HEK293 (cell line): ENCODE results near the gene GUK1.

Experiments used
- CTCF ChIA-PET: fragments of 350-600 bp; formaldehyde crosslinking; extraction: SDS; loops from one replicate; lab custom pipeline; 2021; ENCODE audit warnings: antibody characterized with exemption; lab: Yijun Ruan, JAX
- POLR2A ChIA-PET: fragments of 300-600 bp; formaldehyde crosslinking; extraction: SDS; loops from one replicate; lab custom pipeline; 2020; ENCODE audit warnings: antibody characterized with exemption, inconsistent platforms; lab: Yijun Ruan, JAX
- H3K27ac ChIP-seq: fragments of 200-500 bp; sonication (Bioruptor generic); 2 replicates; pipeline ENCODE4 v1.5.1; 2014; ENCODE audit warnings: low read depth, low read length, control low read depth, inconsistent platforms; ENCODE audit errors: extremely low read depth
- H3K36me3 ChIP-seq, 2 experiments: fragments of 200-500 bp in 1 of 2; sonication (Bioruptor generic) in 1 of 2; 1 replicate in 1 of 2; 2 replicates in 1 of 2; pipeline ENCODE4 v1.5.1; 2014 to 2017; ENCODE audit warnings: inconsistent platforms in 2 of 2, low read length in 2 of 2; ENCODE audit not compliant: control insufficient read depth in 2 of 2, insufficient read depth in 1 of 2
- H3K4me1 ChIP-seq: fragments of 200-500 bp; sonication (Bioruptor generic); 2 replicates; pipeline ENCODE4 v1.5.1; 2014; ENCODE audit warnings: mild to moderate bottlenecking, low read length, inconsistent platforms; ENCODE audit not compliant: control insufficient read depth, insufficient read depth
- H3K4me3 ChIP-seq: 2 replicates; pipeline ENCODE4 v1.5.1; 2011; ENCODE audit warnings: low read depth, mild to moderate bottlenecking, control low read depth, low read length, moderate library complexity
- H3K9me3 ChIP-seq: fragments of 200-500 bp; sonication (Bioruptor generic); 2 replicates; pipeline ENCODE4 v1.5.1; 2014; ENCODE audit warnings: low read depth, low read length, inconsistent platforms; ENCODE audit not compliant: control insufficient read depth, insufficient read depth
- GLI4 ChIP-seq: fragments of 450-650 bp; formaldehyde crosslinking; IDR thresholded peaks from 2 replicates; pipeline ENCODE4 v1.5.1; 2016; ENCODE audit warnings: missing biosample characterization, missing genetic modification characterization
- GLIS1 ChIP-seq: fragments of 450-650 bp; formaldehyde crosslinking; IDR thresholded peaks from 2 replicates; pipeline ENCODE4 v1.5.1; 2016; ENCODE audit warnings: missing biosample characterization, missing genetic modification characterization
- HOXA7 ChIP-seq: sonication (generic); formaldehyde crosslinking; IDR thresholded peaks from 2 replicates; pipeline ENCODE4 v1.8.1; 2022; ENCODE audit warnings: missing genetic modification reagents, borderline replicate concordance
- HOXC10 ChIP-seq: sonication (generic); formaldehyde crosslinking; IDR thresholded peaks from 2 replicates; pipeline ENCODE4 v1.8.1; 2023; ENCODE audit warnings: mild to moderate bottlenecking, missing genetic modification reagents
- KLF8 ChIP-seq: fragments of 450-650 bp; formaldehyde crosslinking; IDR thresholded peaks from 2 replicates; pipeline ENCODE4 v1.5.1; 2016; ENCODE audit warnings: missing biosample characterization, missing genetic modification characterization
- RBAK ChIP-seq: fragments of 450-650 bp; formaldehyde crosslinking; IDR thresholded peaks from 2 replicates; pipeline ENCODE4 v1.5.1; 2016; ENCODE audit warnings: missing biosample characterization, missing genetic modification characterization
- SALL2 ChIP-seq: fragments of 450-650 bp; formaldehyde crosslinking; IDR thresholded peaks from 2 replicates; pipeline ENCODE4 v1.5.0; 2017; ENCODE audit warnings: missing biosample characterization, mild to moderate bottlenecking, missing genetic modification characterization, borderline replicate concordance
- TCF7L2 ChIP-seq: IDR thresholded peaks from 2 replicates; pipeline ENCODE4 v1.6.1; 2011; ENCODE audit warnings: low read depth, mild to moderate bottlenecking, inconsistent platforms, low read length, moderate library complexity, borderline replicate concordance
- ZFP3 ChIP-seq: fragments of 450-650 bp; formaldehyde crosslinking; IDR thresholded peaks from 2 replicates; pipeline ENCODE4 v1.5.1; 2016; ENCODE audit warnings: low read depth, missing biosample characterization, missing genetic modification characterization
- ZFP37 ChIP-seq: fragments of 450-650 bp; formaldehyde crosslinking; IDR thresholded peaks from 2 replicates; pipeline ENCODE4 v1.5.1; 2016; ENCODE audit warnings: missing biosample characterization, missing genetic modification characterization
- ZFP69B ChIP-seq: fragments of 450-650 bp; formaldehyde crosslinking; IDR thresholded peaks from 2 replicates; pipeline ENCODE4 v1.5.1; 2016; ENCODE audit warnings: missing biosample characterization, missing genetic modification characterization
- ZIC2 ChIP-seq: fragments of 450-650 bp; formaldehyde crosslinking; IDR thresholded peaks from 2 replicates; pipeline ENCODE4 v1.5.1; 2016; ENCODE audit warnings: missing biosample characterization, missing genetic modification characterization
- ZNF133 ChIP-seq: fragments of 450-650 bp; formaldehyde crosslinking; IDR thresholded peaks from 2 replicates; pipeline ENCODE4 v1.5.1; 2016; ENCODE audit warnings: missing biosample characterization, missing genetic modification characterization
- ZNF140 ChIP-seq: fragments of 450-650 bp; formaldehyde crosslinking; IDR thresholded peaks from 2 replicates; pipeline ENCODE4 v1.5.1; 2016; ENCODE audit warnings: missing biosample characterization, missing genetic modification characterization
- ZNF169 ChIP-seq: fragments of 450-650 bp; formaldehyde crosslinking; IDR thresholded peaks from 2 replicates; pipeline ENCODE4 v1.5.1; 2016; ENCODE audit warnings: missing biosample characterization, missing genetic modification characterization
- ZNF214 ChIP-seq: fragments of 450-650 bp; formaldehyde crosslinking; IDR thresholded peaks from 2 replicates; pipeline ENCODE4 v1.5.1; 2017; ENCODE audit warnings: missing biosample characterization, mild to moderate bottlenecking, missing genetic modification characterization, borderline replicate concordance
- ZNF324 ChIP-seq: fragments of 450-650 bp; formaldehyde crosslinking; IDR thresholded peaks from 2 replicates; pipeline ENCODE4 v1.5.1; 2016; ENCODE audit warnings: missing biosample characterization, missing genetic modification characterization
- ZNF350 ChIP-seq: fragments of 450-650 bp; formaldehyde crosslinking; IDR thresholded peaks from 2 replicates; pipeline ENCODE4 v1.5.0; 2017; ENCODE audit warnings: missing biosample characterization, mild to moderate bottlenecking, missing genetic modification characterization
- ZNF354C ChIP-seq: fragments of 450-650 bp; formaldehyde crosslinking; IDR thresholded peaks from 2 replicates; pipeline ENCODE4 v1.5.1; 2016; ENCODE audit warnings: missing biosample characterization, missing genetic modification characterization, low read depth, borderline replicate concordance
- ZNF404 ChIP-seq: fragments of 450-650 bp; formaldehyde crosslinking; IDR thresholded peaks from 2 replicates; pipeline ENCODE4 v1.5.1; 2017; ENCODE audit warnings: missing biosample characterization, missing genetic modification characterization
- ZNF426 ChIP-seq: fragments of 450-650 bp; formaldehyde crosslinking; IDR thresholded peaks from 2 replicates; pipeline ENCODE4 v1.5.1; 2017; ENCODE audit warnings: missing biosample characterization, missing genetic modification characterization, mild to moderate bottlenecking, inconsistent platforms, moderate library complexity
- ZNF510 ChIP-seq: fragments of 450-650 bp; formaldehyde crosslinking; IDR thresholded peaks from 2 replicates; pipeline ENCODE4 v1.5.1; 2018; ENCODE audit warnings: mild to moderate bottlenecking, missing genetic modification characterization, missing biosample characterization; ENCODE audit not compliant: insufficient replicate concordance
- ZNF521 ChIP-seq: fragments of 450-650 bp; formaldehyde crosslinking; IDR thresholded peaks from 2 replicates; pipeline ENCODE4 v1.5.1; 2017; ENCODE audit warnings: missing biosample characterization, mild to moderate bottlenecking, missing genetic modification characterization
- ZNF529 ChIP-seq: fragments of 450-650 bp; formaldehyde crosslinking; IDR thresholded peaks from 2 replicates; pipeline ENCODE4 v1.5.1; 2017; ENCODE audit warnings: missing genetic modification characterization, missing biosample characterization; ENCODE audit not compliant: insufficient replicate concordance
- ZNF621 ChIP-seq: fragments of 450-650 bp; formaldehyde crosslinking; IDR thresholded peaks from 2 replicates; pipeline ENCODE4 v1.5.1; 2017; ENCODE audit warnings: missing biosample characterization, missing genetic modification characterization
- ZNF777 ChIP-seq: fragments of 450-650 bp; formaldehyde crosslinking; IDR thresholded peaks from 2 replicates; pipeline ENCODE4 v1.5.1; 2017; ENCODE audit warnings: missing biosample characterization, missing genetic modification characterization, borderline replicate concordance
- ZSCAN30 ChIP-seq: fragments of 450-650 bp; IDR thresholded peaks from 2 replicates; pipeline ENCODE4 v1.5.1; 2018; ENCODE audit warnings: missing biosample characterization, mild to moderate bottlenecking, missing genetic modification characterization, moderate library complexity
- TF ChIP-seq, protein P1 (sequence below): fragments of 450-650 bp; formaldehyde crosslinking; IDR thresholded peaks from 2 replicates; pipeline ENCODE4 v1.5.1; 2016; ENCODE audit warnings: missing biosample characterization, missing genetic modification characterization
- TF ChIP-seq, protein P2 (sequence below): fragments of 450-650 bp; formaldehyde crosslinking; IDR thresholded peaks from 2 replicates; pipeline ENCODE4 v1.5.1; 2016; ENCODE audit warnings: missing biosample characterization, missing genetic modification characterization
- TF ChIP-seq, protein P3 (sequence below): fragments of 450-650 bp; formaldehyde crosslinking; IDR thresholded peaks from 2 replicates; pipeline ENCODE4 v1.5.1; 2016; ENCODE audit warnings: missing biosample characterization, missing genetic modification characterization
- TF ChIP-seq, protein P4 (sequence below): fragments of 450-650 bp; IDR thresholded peaks from 2 replicates; pipeline ENCODE4 v1.5.1; 2018; ENCODE audit warnings: missing biosample characterization, missing genetic modification characterization

The GUK1 gene

DNA sequence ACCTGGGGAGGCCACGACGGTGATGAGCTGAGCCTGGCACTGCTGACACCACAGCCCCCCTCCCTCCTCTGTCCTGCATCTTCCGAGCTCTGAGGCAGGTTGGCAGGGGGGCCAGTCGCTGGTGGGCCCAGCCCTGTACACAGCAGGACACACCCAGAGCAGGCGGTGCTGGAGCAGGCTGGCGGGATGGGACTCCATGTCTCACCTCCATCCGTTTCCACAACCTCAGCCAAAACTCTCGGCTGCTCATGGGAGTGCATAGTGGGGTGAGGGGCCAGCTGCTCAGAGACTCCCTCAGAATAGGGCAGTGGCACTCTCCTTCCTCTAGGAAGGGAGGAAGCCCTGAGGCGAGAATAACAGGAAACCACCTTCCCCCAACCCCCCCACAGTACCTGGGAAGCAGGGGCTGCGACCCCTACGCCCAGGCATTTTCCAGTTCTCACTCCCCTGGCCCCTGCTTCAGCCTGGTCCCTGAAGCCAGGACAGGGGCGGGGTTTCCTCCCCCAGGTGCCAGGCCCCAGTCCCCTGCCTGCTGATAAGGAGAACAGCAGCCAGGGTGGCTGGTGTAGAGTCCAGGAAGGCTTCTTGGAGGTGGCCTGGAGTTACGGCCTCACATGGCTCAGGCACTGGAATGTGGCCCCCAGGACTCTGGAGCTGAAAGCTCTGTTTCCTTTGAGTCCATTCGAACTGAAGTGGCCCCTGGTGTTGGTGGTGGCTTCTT, 22.4 kb downstream of the GUK1 start:
- H3K4me1 ChIP-seq: peaks cover 4% of the 10 kb centered on the region
- H3K9me3 ChIP-seq: no peaks in the 10 kb centered on the region
- no peak overlapping the region for H3K27ac ChIP-seq
- POLR2A ChIA-PET: interaction anchor here (0.6 to 7.7 kb wide), 6 partner anchors 10 to 1197 kb away, joined by 3 to 82 read pairs (median 6); partner anchors contain the start of gene GJC2
- H3K36me3 ChIP-seq: no peaks in the 10 kb centered on the region
- CTCF ChIA-PET: interaction anchor here (0.6 to 1.1 kb wide), 2 partner anchors 39 to 158 kb away, joined by 3 read pairs; no protein-coding TSS in a partner anchor
- no peak overlapping the region for H3K4me3 ChIP-seq
- TF ChIP-seq ZNF621 (tag by site-specific recombination): no peak
- TF ChIP-seq ZFP69B (tag by site-specific recombination): 0 out of 2 replicates have a peak, but pooled peaks have one; percentile 18
- TF ChIP-seq, protein P1, sequence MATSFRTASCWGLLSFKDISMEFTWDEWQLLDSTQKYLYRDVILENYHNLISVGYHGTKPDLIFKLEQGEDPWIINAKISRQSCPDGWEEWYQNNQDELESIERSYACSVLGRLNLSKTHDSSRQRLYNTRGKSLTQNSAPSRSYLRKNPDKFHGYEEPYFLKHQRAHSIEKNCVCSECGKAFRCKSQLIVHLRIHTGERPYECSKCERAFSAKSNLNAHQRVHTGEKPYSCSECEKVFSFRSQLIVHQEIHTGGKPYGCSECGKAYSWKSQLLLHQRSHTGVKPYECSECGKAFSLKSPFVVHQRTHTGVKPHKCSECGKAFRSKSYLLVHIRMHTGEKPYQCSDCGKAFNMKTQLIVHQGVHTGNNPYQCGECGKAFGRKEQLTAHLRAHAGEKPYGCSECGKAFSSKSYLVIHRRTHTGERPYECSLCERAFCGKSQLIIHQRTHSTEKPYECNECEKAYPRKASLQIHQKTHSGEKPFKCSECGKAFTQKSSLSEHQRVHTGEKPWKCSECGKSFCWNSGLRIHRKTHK (tag by site-specific recombination): no peak
- no peak for TF ChIP-seq ZNF140 (tag by site-specific recombination)
- TF ChIP-seq ZNF350: no peak
- TF ChIP-seq ZNF354C (tag by site-specific recombination): no peak
- TF ChIP-seq SALL2 (tag by site-specific recombination): no peak
- TF ChIP-seq ZNF324 (tag by site-specific recombination): no peak
- TF ChIP-seq, protein P2, sequence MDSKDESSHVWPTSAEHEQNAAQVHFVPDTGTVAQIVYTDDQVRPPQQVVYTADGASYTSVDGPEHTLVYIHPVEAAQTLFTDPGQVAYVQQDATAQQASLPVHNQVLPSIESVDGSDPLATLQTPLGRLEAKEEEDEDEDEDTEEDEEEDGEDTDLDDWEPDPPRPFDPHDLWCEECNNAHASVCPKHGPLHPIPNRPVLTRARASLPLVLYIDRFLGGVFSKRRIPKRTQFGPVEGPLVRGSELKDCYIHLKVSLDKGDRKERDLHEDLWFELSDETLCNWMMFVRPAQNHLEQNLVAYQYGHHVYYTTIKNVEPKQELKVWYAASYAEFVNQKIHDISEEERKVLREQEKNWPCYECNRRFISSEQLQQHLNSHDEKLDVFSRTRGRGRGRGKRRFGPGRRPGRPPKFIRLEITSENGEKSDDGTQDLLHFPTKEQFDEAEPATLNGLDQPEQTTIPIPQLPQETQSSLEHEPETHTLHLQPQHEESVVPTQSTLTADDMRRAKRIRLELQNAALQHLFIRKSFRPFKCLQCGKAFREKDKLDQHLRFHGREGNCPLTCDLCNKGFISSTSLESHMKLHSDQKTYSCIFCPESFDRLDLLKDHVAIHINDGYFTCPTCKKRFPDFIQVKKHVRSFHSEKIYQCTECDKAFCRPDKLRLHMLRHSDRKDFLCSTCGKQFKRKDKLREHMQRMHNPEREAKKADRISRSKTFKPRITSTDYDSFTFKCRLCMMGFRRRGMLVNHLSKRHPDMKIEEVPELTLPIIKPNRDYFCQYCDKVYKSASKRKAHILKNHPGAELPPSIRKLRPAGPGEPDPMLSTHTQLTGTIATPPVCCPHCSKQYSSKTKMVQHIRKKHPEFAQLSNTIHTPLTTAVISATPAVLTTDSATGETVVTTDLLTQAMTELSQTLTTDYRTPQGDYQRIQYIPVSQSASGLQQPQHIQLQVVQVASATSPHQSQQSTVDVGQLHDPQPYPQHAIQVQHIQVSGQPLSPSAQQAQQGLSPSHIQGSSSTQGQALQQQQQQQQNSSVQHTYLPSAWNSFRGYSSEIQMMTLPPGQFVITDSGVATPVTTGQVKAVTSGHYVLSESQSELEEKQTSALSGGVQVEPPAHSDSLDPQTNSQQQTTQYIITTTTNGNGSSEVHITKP (tag by site-specific recombination): no peak
- TF ChIP-seq ZNF529: no peak
- no peak for TF ChIP-seq ZNF426
- TF ChIP-seq HOXC10: no peak
- no peak for TF ChIP-seq ZNF404 (tag by site-specific recombination)
- no peak for TF ChIP-seq ZNF133 (tag by site-specific recombination)
- TF ChIP-seq GLI4 (tag by site-specific recombination): no peak
- no peak for TF ChIP-seq ZNF777
- TF ChIP-seq ZNF510 (tag by site-specific recombination): no peak
- TF ChIP-seq GLIS1: peak; percentile 97
- TF ChIP-seq, protein P3, sequence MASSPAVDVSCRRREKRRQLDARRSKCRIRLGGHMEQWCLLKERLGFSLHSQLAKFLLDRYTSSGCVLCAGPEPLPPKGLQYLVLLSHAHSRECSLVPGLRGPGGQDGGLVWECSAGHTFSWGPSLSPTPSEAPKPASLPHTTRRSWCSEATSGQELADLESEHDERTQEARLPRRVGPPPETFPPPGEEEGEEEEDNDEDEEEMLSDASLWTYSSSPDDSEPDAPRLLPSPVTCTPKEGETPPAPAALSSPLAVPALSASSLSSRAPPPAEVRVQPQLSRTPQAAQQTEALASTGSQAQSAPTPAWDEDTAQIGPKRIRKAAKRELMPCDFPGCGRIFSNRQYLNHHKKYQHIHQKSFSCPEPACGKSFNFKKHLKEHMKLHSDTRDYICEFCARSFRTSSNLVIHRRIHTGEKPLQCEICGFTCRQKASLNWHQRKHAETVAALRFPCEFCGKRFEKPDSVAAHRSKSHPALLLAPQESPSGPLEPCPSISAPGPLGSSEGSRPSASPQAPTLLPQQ: peak; percentile 71
- TF ChIP-seq ZSCAN30 (tag by site-specific recombination): 0 out of 2 replicates have a peak, but pooled peaks have one; percentile 28
- TF ChIP-seq, protein P4, sequence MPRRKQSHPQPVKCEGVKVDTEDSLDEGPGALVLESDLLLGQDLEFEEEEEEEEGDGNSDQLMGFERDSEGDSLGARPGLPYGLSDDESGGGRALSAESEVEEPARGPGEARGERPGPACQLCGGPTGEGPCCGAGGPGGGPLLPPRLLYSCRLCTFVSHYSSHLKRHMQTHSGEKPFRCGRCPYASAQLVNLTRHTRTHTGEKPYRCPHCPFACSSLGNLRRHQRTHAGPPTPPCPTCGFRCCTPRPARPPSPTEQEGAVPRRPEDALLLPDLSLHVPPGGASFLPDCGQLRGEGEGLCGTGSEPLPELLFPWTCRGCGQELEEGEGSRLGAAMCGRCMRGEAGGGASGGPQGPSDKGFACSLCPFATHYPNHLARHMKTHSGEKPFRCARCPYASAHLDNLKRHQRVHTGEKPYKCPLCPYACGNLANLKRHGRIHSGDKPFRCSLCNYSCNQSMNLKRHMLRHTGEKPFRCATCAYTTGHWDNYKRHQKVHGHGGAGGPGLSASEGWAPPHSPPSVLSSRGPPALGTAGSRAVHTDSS (tag by site-specific recombination): no peak
- peak; percentile 46 for TF ChIP-seq ZIC2
- no peak for TF ChIP-seq RBAK
- TF ChIP-seq ZNF169 (tag by site-specific recombination): no peak
- no peak for TF ChIP-seq ZFP37
- no peak for TF ChIP-seq ZNF521 (tag by site-specific recombination)
- TF ChIP-seq ZNF214 (tag by site-specific recombination): no peak
- TF ChIP-seq KLF8: no peak
- TF ChIP-seq TCF7L2: no peak
- no peak for TF ChIP-seq ZFP3 (tag by site-specific recombination)
- TF ChIP-seq HOXA7 (CRISPR knock-in tag): no peak
